ENCODE results near the gene TRAPPC10. TPM values are rescaled to one million over a fixed set of nuclear protein-coding genes. Genes with fewer than 3 reads are reported as not detected.

Gene TRAPPC10
- total and polyA plus RNA-seq, 4 donors, result 7.7 to 43.5 (median 29.7) TPM

DNA sequence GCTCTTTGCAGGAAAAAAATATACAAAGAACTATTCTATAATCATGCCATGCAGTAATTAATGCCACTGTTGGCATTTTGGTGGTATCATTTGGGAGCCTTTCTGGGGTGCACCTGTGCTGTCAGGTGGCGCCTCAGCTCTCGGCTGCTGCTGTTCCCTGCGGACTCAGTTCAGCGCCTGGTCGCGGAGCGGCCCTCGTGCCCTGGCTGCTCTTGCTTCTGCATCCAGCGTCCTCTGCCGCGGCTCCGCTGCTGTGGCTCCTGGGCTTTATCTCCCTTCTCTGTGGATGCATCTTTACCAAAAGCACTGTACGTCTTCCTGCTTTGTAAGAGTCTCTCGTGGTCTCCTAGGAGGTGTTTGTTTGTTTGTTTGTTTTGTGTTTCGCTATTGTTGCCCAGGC is 60.0 kb downstream of the TRAPPC10 start:
- no peak overlapping the region for H3K27ac ChIP-seq (ENCODE audit: low read depth in 1 of 2, low read length in 1 of 2)
- 95 to 97% methylated on average over 15 of the region's 15 CpGs for WGBS, 2 donors
- DNase-seq (no peak), ATAC-seq (ENCODE audit: insufficient read depth, low FRiP score) (no peak)
- TF ChIP-seq, protein P1, sequence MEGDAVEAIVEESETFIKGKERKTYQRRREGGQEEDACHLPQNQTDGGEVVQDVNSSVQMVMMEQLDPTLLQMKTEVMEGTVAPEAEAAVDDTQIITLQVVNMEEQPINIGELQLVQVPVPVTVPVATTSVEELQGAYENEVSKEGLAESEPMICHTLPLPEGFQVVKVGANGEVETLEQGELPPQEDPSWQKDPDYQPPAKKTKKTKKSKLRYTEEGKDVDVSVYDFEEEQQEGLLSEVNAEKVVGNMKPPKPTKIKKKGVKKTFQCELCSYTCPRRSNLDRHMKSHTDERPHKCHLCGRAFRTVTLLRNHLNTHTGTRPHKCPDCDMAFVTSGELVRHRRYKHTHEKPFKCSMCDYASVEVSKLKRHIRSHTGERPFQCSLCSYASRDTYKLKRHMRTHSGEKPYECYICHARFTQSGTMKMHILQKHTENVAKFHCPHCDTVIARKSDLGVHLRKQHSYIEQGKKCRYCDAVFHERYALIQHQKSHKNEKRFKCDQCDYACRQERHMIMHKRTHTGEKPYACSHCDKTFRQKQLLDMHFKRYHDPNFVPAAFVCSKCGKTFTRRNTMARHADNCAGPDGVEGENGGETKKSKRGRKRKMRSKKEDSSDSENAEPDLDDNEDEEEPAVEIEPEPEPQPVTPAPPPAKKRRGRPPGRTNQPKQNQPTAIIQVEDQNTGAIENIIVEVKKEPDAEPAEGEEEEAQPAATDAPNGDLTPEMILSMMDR (IDR thresholded peaks at IDR 0.05; ENCODE audit: control extremely low read depth, extremely low read depth), result no peak
- H3K9me3 ChIP-seq (ENCODE audit: control insufficient read depth in 4 of 4, insufficient read depth in 3 of 4, low read length in 3 of 4), result no peaks in the 10 kb centered on the region
- no peak overlapping the region for H3K4me3 ChIP-seq
- H3K4me1 ChIP-seq (ENCODE audit: control insufficient read depth in 5 of 5, insufficient read depth in 5 of 5, low read length in 5 of 5), result no peaks in the 10 kb centered on the region
- H3K36me3 ChIP-seq (ENCODE audit: control insufficient read depth in 4 of 4, insufficient read depth in 4 of 4, low read length in 4 of 4), result peaks cover 6 to 43% (median 14%) of the 10 kb centered on the region in 4 donors
- no peak overlapping the region for H3K9ac ChIP-seq (ENCODE audit: insufficient read depth in 1 of 2, low read length in 2 of 2)
- no peaks in the 10 kb centered on the region for H3K27me3 ChIP-seq (ENCODE audit: control insufficient read depth in 3 of 3, insufficient read depth in 3 of 3, low read length in 2 of 3)

DNA sequence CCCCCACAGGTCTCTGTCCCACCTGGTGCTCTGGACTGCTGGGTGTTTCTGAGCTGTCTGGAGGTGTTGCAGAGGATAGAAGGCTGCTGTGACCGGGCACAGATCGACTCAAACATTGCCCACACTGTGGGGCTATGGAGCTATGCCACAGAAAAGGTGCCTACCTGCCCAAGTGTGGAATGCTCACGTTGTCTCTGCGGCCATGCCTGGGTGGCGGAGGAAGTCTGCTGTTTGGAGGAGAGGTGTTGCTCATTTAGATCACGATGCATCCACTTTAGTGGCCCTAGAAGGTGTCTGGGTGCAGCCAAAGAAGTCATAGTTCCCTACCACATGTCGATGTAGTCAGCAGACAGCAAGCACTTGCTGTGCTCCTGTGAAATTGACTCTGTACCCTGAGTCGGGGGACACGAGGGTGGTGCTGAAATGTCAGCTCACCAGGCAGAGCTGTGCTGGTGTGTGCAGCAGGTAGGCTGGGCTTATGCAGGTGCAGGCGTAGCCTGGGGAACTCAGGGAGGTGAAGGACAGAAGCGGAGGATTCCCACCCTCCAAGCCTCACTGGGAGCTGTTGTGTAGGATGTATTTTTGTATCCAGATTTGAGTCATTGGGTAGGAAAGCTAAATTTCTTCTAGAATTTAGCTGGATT is 62.3 kb downstream of the TRAPPC10 start:
- no peak overlapping the region for H3K9ac ChIP-seq (ENCODE audit: insufficient read depth in 1 of 2, low read length in 2 of 2)
- WGBS, 2 donors, result 92% methylated on average over 11 of the region's 11 CpGs
- H3K4me1 ChIP-seq (ENCODE audit: control insufficient read depth in 5 of 5, insufficient read depth in 5 of 5, low read length in 5 of 5), result peaks cover 0 to 6% (median 0%) of the 10 kb centered on the region in 5 donors
- H3K9me3 ChIP-seq (ENCODE audit: control insufficient read depth in 4 of 4, insufficient read depth in 3 of 4, low read length in 3 of 4), result no peaks in the 10 kb centered on the region
- H3K27me3 ChIP-seq (ENCODE audit: control insufficient read depth in 3 of 3, insufficient read depth in 3 of 3, low read length in 2 of 3), result no peaks in the 10 kb centered on the region
- ATAC-seq (ENCODE audit: insufficient read depth, low FRiP score), result no peak
- H3K4me3 ChIP-seq, result no peak overlapping the region
- H3K27ac ChIP-seq (ENCODE audit: low read depth in 1 of 2, low read length in 1 of 2), result no peak overlapping the region
- peaks cover 10 to 40% (median 19%) of the 10 kb centered on the region in 4 donors for H3K36me3 ChIP-seq (ENCODE audit: control insufficient read depth in 4 of 4, insufficient read depth in 4 of 4, low read length in 4 of 4)
- TF ChIP-seq, protein P1 (IDR thresholded peaks at IDR 0.05; ENCODE audit: control extremely low read depth, extremely low read depth), result no peak
- no peak for DNase-seq

DNA sequence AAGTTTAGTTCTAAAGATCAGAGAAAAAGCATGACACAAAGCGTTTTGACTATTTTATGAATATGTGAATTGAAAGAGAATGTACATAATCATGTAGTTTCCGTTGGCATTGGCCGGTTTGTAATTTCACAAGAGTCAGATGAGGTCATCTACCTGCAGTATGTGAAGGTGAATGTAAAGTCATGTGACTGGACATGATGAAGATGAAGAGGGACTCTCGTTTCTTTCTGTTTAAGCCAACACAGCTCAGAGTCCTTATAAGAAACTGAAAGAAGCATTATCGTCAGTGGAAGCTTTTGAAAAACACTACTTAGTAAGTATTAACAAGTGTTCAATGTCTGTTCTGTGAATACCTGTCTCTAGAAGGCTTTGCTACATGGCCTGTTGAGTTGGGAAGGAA is 64.2 kb downstream of the TRAPPC10 start:
- ATAC-seq (ENCODE audit: insufficient read depth, low FRiP score) (no peak), DNase-seq (no peak)
- H3K36me3 ChIP-seq (ENCODE audit: control insufficient read depth in 4 of 4, insufficient read depth in 4 of 4, low read length in 4 of 4), result peaks cover 12 to 32% (median 20%) of the 10 kb centered on the region in 4 donors
- no peaks in the 10 kb centered on the region for H3K9me3 ChIP-seq (ENCODE audit: control insufficient read depth in 4 of 4, insufficient read depth in 3 of 4, low read length in 3 of 4)
- H3K4me3 ChIP-seq, result no peak overlapping the region
- no peaks in the 10 kb centered on the region for H3K27me3 ChIP-seq (ENCODE audit: control insufficient read depth in 3 of 3, insufficient read depth in 3 of 3, low read length in 2 of 3)
- H3K9ac ChIP-seq (ENCODE audit: insufficient read depth in 1 of 2, low read length in 2 of 2), result no peak overlapping the region
- no peak overlapping the region for H3K27ac ChIP-seq (ENCODE audit: low read depth in 1 of 2, low read length in 1 of 2)
- peaks cover 0 to 9% (median 0%) of the 10 kb centered on the region in 5 donors for H3K4me1 ChIP-seq (ENCODE audit: control insufficient read depth in 5 of 5, insufficient read depth in 5 of 5, low read length in 5 of 5)
- TF ChIP-seq, protein P1 (IDR thresholded peaks at IDR 0.05; ENCODE audit: control extremely low read depth, extremely low read depth), result no peak
- 87 to 92% methylated on average over 5 of the region's 5 CpGs for WGBS, 2 donors
